COLO668 (cell line): ENCODE measurements around the gene RBFOX1.

Experiments used
- DNase-seq: peaks from one replicate; lab custom pipeline; 2025; ENCODE audit not compliant: unreplicated experiment; lab: John Stamatoyannopoulos, UW

Gene RBFOX1

GRCh38 chr16:7332611-7333010 lies at the start of gene RBFOX1:
Gene RBFOX1 (plus strand): TSS chr16:7332845.
- DNase-seq: no peak

GRCh38 chr16:7284780-7285179 lies 47.9 kb upstream of the RBFOX1 start:
- DNase-seq: no peak

GRCh38 chr16:7285520-7285919 lies 47.1 kb upstream of the RBFOX1 start:
- no peak for DNase-seq

GRCh38 chr16:7289299-7289698 lies 43.3 kb upstream of the RBFOX1 start:
- no peak for DNase-seq

GRCh38 chr16:7290682-7291081 lies 42.0 kb upstream of the RBFOX1 start:
- no peak for DNase-seq

GRCh38 chr16:7294020-7294419 lies 38.6 kb upstream of the RBFOX1 start:
- no peak for DNase-seq

- no peak for DNase-seq
Measured at GRCh38 chr16:7303052-7303610, 29.5 kb upstream of the RBFOX1 start.

GRCh38 chr16:7303660-7304200 lies 28.9 kb upstream of the RBFOX1 start:
- no peak for DNase-seq

- no peak for DNase-seq
Measured at GRCh38 chr16:7304279-7304678, 28.4 kb upstream of the RBFOX1 start.

GRCh38 chr16:7304958-7305357 lies 27.7 kb upstream of the RBFOX1 start:
- DNase-seq: no peak

GRCh38 chr16:7313170-7313569 lies 19.5 kb upstream of the RBFOX1 start:
- no peak for DNase-seq

- DNase-seq: no peak
Measured at GRCh38 chr16:7314163-7314562, 18.5 kb upstream of the RBFOX1 start.

GRCh38 chr16:7315813-7316212 lies 16.8 kb upstream of the RBFOX1 start:
- no peak for DNase-seq

GRCh38 chr16:7316281-7316888 lies 16.3 kb upstream of the RBFOX1 start:
- no peak for DNase-seq

GRCh38 chr16:7317982-7318381 lies 14.7 kb upstream of the RBFOX1 start:
- DNase-seq: no peak

- DNase-seq: no peak
Measured at GRCh38 chr16:7318686-7319085, 14.0 kb upstream of the RBFOX1 start.

- DNase-seq: no peak
Measured at GRCh38 chr16:7319514-7319913, 13.1 kb upstream of the RBFOX1 start.

GRCh38 chr16:7321661-7322060 lies 11.0 kb upstream of the RBFOX1 start:
- no peak for DNase-seq

GRCh38 chr16:7324321-7324720 lies 8.3 kb upstream of the RBFOX1 start:
- DNase-seq: no peak

- no peak for DNase-seq
Measured at GRCh38 chr16:7325834-7326233, 6.8 kb upstream of the RBFOX1 start.

GRCh38 chr16:7330709-7331108 lies 1.9 kb upstream of the RBFOX1 start:
- no peak for DNase-seq

- no peak for DNase-seq
Measured at GRCh38 chr16:7331997-7332396, 648 bp upstream of the RBFOX1 start.

GRCh38 chr16:7333180-7333725 lies 608 bp downstream of the RBFOX1 start:
- no peak for DNase-seq
